ENCODE data around the gene KRTAP10-10. TPM values are rescaled to one million over a fixed set of nuclear protein-coding genes. Genes with fewer than 3 reads are reported as not detected.

KRTAP10-10 gene
- total and polyA plus RNA-seq, 4 donors: not detected

GRCh38 chr21:44650973-44651675, 14.0 kb downstream of the KRTAP10-10 start:
- Histone ChIP-seq H3K27ac (ENCODE audit: low read depth in 1 of 2, low read length in 2 of 2) (no peak overlapping the region), H3K4me3 (ENCODE audit: low read depth in 1 of 3, low read length in 3 of 3) (no peak overlapping the region), H3K27me3 (ENCODE audit: control insufficient read depth in 4 of 4, insufficient read depth in 4 of 4, low read length in 3 of 4) (no peaks in the 10 kb centered on the region), H3K9me3 (ENCODE audit: control insufficient read depth in 4 of 4, low read length in 3 of 4) (peaks cover 0 to under 1% (median 0%) of the 10 kb centered on the region in 4 donors), H3K4me1 (ENCODE audit: control insufficient read depth in 4 of 4, insufficient read depth in 4 of 4, low read length in 3 of 4) (no peaks in the 10 kb centered on the region), H3K9ac (ENCODE audit: low read depth in 1 of 2, low read length in 2 of 2) (no peak overlapping the region), H3K36me3 (ENCODE audit: control insufficient read depth in 4 of 4, insufficient read depth in 3 of 4, low read depth in 1 of 4, low read length in 3 of 4) (no peaks in the 10 kb centered on the region)
- WGBS: 88% methylated on average over 12 of the region's 12 CpGs
- no peak for DNase-seq (ENCODE audit: low spot score)
- TF ChIP-seq, protein P1, sequence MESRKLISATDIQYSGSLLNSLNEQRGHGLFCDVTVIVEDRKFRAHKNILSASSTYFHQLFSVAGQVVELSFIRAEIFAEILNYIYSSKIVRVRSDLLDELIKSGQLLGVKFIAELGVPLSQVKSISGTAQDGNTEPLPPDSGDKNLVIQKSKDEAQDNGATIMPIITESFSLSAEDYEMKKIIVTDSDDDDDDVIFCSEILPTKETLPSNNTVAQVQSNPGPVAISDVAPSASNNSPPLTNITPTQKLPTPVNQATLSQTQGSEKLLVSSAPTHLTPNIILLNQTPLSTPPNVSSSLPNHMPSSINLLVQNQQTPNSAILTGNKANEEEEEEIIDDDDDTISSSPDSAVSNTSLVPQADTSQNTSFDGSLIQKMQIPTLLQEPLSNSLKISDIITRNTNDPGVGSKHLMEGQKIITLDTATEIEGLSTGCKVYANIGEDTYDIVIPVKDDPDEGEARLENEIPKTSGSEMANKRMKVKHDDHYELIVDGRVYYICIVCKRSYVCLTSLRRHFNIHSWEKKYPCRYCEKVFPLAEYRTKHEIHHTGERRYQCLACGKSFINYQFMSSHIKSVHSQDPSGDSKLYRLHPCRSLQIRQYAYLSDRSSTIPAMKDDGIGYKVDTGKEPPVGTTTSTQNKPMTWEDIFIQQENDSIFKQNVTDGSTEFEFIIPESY (IDR thresholded peaks at IDR 0.05): no peak
- TF ChIP-seq, protein P2, sequence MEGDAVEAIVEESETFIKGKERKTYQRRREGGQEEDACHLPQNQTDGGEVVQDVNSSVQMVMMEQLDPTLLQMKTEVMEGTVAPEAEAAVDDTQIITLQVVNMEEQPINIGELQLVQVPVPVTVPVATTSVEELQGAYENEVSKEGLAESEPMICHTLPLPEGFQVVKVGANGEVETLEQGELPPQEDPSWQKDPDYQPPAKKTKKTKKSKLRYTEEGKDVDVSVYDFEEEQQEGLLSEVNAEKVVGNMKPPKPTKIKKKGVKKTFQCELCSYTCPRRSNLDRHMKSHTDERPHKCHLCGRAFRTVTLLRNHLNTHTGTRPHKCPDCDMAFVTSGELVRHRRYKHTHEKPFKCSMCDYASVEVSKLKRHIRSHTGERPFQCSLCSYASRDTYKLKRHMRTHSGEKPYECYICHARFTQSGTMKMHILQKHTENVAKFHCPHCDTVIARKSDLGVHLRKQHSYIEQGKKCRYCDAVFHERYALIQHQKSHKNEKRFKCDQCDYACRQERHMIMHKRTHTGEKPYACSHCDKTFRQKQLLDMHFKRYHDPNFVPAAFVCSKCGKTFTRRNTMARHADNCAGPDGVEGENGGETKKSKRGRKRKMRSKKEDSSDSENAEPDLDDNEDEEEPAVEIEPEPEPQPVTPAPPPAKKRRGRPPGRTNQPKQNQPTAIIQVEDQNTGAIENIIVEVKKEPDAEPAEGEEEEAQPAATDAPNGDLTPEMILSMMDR (IDR thresholded peaks at IDR 0.05; ENCODE audit: low read depth, low read length, missing input control): no peak
- TF ChIP-seq NR2F2 (IDR thresholded peaks at IDR 0.05) (no peak), TAF1 (conservative IDR thresholded peaks at IDR 0.05) (no peak), JUND (IDR thresholded peaks at IDR 0.05) (no peak), FOXA2 (IDR thresholded peaks at IDR 0.05) (no peak), HNF4A (conservative IDR thresholded peaks at IDR 0.05) (no peak), FOXA1 (IDR thresholded peaks at IDR 0.05) (no peak), YY1 (IDR thresholded peaks at IDR 0.05) (no peak), EGR1 (IDR thresholded peaks at IDR 0.05; ENCODE audit: low read depth in 2 of 2) (no peak), RAD21 (IDR thresholded peaks at IDR 0.05) (no peak), HNF4G (IDR thresholded peaks at IDR 0.05) (no peak), GABPA (IDR thresholded peaks at IDR 0.05 in 1 of 2, conservative IDR thresholded peaks at IDR 0.05 in 1 of 2) (no peak), SP1 (IDR thresholded peaks at IDR 0.05) (no peak), RXRA (IDR thresholded peaks at IDR 0.05) (no peak), MAX (IDR thresholded peaks at IDR 0.05) (no peak)
- TF ChIP-seq, protein P3, sequence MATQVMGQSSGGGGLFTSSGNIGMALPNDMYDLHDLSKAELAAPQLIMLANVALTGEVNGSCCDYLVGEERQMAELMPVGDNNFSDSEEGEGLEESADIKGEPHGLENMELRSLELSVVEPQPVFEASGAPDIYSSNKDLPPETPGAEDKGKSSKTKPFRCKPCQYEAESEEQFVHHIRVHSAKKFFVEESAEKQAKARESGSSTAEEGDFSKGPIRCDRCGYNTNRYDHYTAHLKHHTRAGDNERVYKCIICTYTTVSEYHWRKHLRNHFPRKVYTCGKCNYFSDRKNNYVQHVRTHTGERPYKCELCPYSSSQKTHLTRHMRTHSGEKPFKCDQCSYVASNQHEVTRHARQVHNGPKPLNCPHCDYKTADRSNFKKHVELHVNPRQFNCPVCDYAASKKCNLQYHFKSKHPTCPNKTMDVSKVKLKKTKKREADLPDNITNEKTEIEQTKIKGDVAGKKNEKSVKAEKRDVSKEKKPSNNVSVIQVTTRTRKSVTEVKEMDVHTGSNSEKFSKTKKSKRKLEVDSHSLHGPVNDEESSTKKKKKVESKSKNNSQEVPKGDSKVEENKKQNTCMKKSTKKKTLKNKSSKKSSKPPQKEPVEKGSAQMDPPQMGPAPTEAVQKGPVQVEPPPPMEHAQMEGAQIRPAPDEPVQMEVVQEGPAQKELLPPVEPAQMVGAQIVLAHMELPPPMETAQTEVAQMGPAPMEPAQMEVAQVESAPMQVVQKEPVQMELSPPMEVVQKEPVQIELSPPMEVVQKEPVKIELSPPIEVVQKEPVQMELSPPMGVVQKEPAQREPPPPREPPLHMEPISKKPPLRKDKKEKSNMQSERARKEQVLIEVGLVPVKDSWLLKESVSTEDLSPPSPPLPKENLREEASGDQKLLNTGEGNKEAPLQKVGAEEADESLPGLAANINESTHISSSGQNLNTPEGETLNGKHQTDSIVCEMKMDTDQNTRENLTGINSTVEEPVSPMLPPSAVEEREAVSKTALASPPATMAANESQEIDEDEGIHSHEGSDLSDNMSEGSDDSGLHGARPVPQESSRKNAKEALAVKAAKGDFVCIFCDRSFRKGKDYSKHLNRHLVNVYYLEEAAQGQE (IDR thresholded peaks at IDR 0.05): no peak
- TF ChIP-seq, protein P4, sequence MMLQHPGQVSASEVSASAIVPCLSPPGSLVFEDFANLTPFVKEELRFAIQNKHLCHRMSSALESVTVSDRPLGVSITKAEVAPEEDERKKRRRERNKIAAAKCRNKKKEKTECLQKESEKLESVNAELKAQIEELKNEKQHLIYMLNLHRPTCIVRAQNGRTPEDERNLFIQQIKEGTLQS (IDR thresholded peaks at IDR 0.05): no peak

All from liver (tissue), 9 donors.